ENCODE measurements around the gene CMTM8.
A peak's percentile ranks its signal among the peaks of the same experiment; 100 is the strongest.

The CMTM8 gene

GRCh38 chr3:32347343-32348125 is 109.1 kb downstream of the CMTM8 start:
- DNase-seq: no peak

- DNase-seq: no peak
Measured at GRCh38 chr3:32349184-32349583, 110.7 kb downstream of the CMTM8 start.

- no peak for DNase-seq
Measured at GRCh38 chr3:32352563-32352962, 114.1 kb downstream of the CMTM8 start.

- DNase-seq: no peak
Measured at GRCh38 chr3:32353351-32353750, 114.9 kb downstream of the CMTM8 start.

GRCh38 chr3:32354362-32354778 is 115.9 kb downstream of the CMTM8 start:
- no peak for DNase-seq

- no peak for DNase-seq
Measured at GRCh38 chr3:32355751-32356291, 117.3 kb downstream of the CMTM8 start.

GRCh38 chr3:32359766-32360492 is 121.4 kb downstream of the CMTM8 start:
- no peak for DNase-seq

- no peak for DNase-seq
Measured at GRCh38 chr3:32360493-32360827, 122.0 kb downstream of the CMTM8 start.

- DNase-seq: no peak
Measured at GRCh38 chr3:32366638-32367397, 128.3 kb downstream of the CMTM8 start.

- no peak for DNase-seq
Measured at GRCh38 chr3:32367442-32367841, 129.0 kb downstream of the CMTM8 start.

- DNase-seq: no peak
Measured at GRCh38 chr3:32371461-32372212, 133.2 kb downstream of the CMTM8 start.

GRCh38 chr3:32372213-32372490 is 133.7 kb downstream of the CMTM8 start:
- no peak for DNase-seq

- no peak for DNase-seq
Measured at GRCh38 chr3:32373276-32373675, 134.8 kb downstream of the CMTM8 start.

GRCh38 chr3:32373844-32374243 is 135.4 kb downstream of the CMTM8 start:
- DNase-seq: no peak

GRCh38 chr3:32374788-32375595 is 136.5 kb downstream of the CMTM8 start:
- peak; percentile 57 for DNase-seq

GRCh38 chr3:32375596-32375930 is 137.1 kb downstream of the CMTM8 start:
- no peak for DNase-seq

- no peak for DNase-seq
Measured at GRCh38 chr3:32376115-32376514, 137.6 kb downstream of the CMTM8 start.

- DNase-seq: no peak
Measured at GRCh38 chr3:32379831-32380500, 141.5 kb downstream of the CMTM8 start.

- no peak for DNase-seq
Measured at GRCh38 chr3:32381922-32382321, 143.4 kb downstream of the CMTM8 start.

- DNase-seq: no peak
Measured at GRCh38 chr3:32383136-32383711, 144.7 kb downstream of the CMTM8 start.

- no peak for DNase-seq
Measured at GRCh38 chr3:32384938-32385337, 146.5 kb downstream of the CMTM8 start.

All from amniotic stem cell (primary cell).